Lung (tissue), 10 donors: ENCODE results near the gene ZNF519. TPM values are rescaled to one million over a fixed set of nuclear protein-coding genes. Genes with fewer than 3 reads are reported as not detected.
"Not testable (repeated sequence)": the region's sequence is repeated elsewhere in the genome, so short reads cannot be mapped to it uniquely, and the experiment has no call there.

ENCODE experiments used
- ATAC-seq: fragments of 200-7000 bp; cut with Tn5 transposase; one replicate; pipeline ENCODE4 v1.9.1; 2020; ENCODE audit warnings: moderate number of reproducible peaks; ENCODE audit not compliant: insufficient read depth, low FRiP score
- DNase-seq, 3 donors: peaks; one replicate each; pipeline ENCODE4 v3.0.0-alpha.2; 2013 to 2017
- H3K27ac ChIP-seq, 2 donors: one replicate each; pipeline ENCODE4 v1.5.1; 2013; ENCODE audit warnings: mild to moderate bottlenecking in 2 of 2, moderate library complexity in 2 of 2, control low read depth in 1 of 2, inconsistent platforms in 1 of 2, low read depth in 1 of 2, low read length in 1 of 2
- H3K27me3 ChIP-seq, 3 donors: one replicate each; pipeline ENCODE4 v1.5.1; 2013; ENCODE audit warnings: low read length in 2 of 3; ENCODE audit not compliant: control insufficient read depth in 3 of 3, insufficient read depth in 3 of 3
- H3K36me3 ChIP-seq, 4 donors: one replicate each; pipeline ENCODE4 v1.5.1; 2013; ENCODE audit warnings: low read length in 4 of 4, mild to moderate bottlenecking in 1 of 4, moderate library complexity in 1 of 4; ENCODE audit not compliant: control insufficient read depth in 4 of 4, insufficient read depth in 4 of 4
- H3K4me1 ChIP-seq, 5 donors: one replicate each; pipeline ENCODE4 v1.5.1; 2013; ENCODE audit warnings: low read length in 5 of 5, mild to moderate bottlenecking in 2 of 5, moderate library complexity in 1 of 5; ENCODE audit not compliant: control insufficient read depth in 5 of 5, insufficient read depth in 5 of 5
- H3K4me3 ChIP-seq: one replicate; pipeline ENCODE4 v1.5.1; 2013; ENCODE audit warnings: mild to moderate bottlenecking, control low read depth, moderate library complexity
- H3K9ac ChIP-seq, 2 donors: one replicate each; pipeline ENCODE4 v1.5.1; 2013; ENCODE audit warnings: low read length in 2 of 2, control low read depth in 1 of 2; ENCODE audit not compliant: insufficient read depth in 1 of 2
- H3K9me3 ChIP-seq, 4 donors: one replicate each; pipeline ENCODE4 v1.5.1; 2013; ENCODE audit warnings: low read length in 3 of 4, mild to moderate bottlenecking in 1 of 4, moderate library complexity in 1 of 4; ENCODE audit not compliant: control insufficient read depth in 4 of 4, insufficient read depth in 3 of 4
- whole genome bisulfite sequencing, 2 donors: extraction: QIAGEN DNeasy Blood & Tissue Kit; methylation state at CpG; one replicate each; pipeline ENCODE4 v1.1.7; 2013; 5-methylcytosine and 5-hydroxymethylcytosine counted together
- polyA plus RNA-seq, 2 donors: library from polyadenylated mRNA; stranded (reverse); fragments of 200-250 nt; gene quantifications; one replicate each; pipeline ENCODE4 v1.2.1, GENCODE V29; 2013
- total RNA-seq, 2 donors: library from RNA; depleted of rRNA in 1 of 2; stranded (reverse); fragments of >200 nt in 1 of 2; gene quantifications; one replicate each; pipeline ENCODE4 v1.2.1, GENCODE V29; 2014 to 2021
- donor health status: Bipolar disorder and iron deficiency.
- donor health status: healthy.
- donor health status: DM: yes; HTN: yes; CAD: no.

The ZNF519 gene
- total and polyA plus RNA-seq, 4 donors = 0.70 to 17.2 (median 3.2) TPM

DNA sequence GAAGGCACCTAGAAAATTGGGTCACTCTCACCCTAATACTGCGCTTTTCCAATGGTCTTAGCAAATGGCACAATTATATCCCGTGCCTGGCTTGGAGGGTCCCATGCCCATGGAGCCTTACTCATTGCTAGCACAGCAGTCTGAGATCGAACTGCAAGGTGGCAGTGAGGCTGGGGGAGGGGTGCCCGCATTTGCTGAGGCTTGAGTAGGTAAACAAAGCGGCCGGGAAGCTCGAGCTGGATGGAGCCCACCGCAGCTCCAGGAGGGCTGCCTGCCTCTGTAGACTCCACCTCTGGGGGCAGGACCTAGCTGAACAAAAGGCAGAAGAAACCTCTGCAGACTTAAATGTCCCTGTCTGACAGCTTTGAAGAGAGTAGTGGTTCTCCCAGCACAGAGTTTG is 30.7 kb upstream of the ZNF519 start:
- WGBS, 2 donors = 61 to 64% methylated on average over 8 of the region's 8 CpGs
- H3K4me3 ChIP-seq, H3K9me3 ChIP-seq, ATAC-seq, DNase-seq, H3K9ac ChIP-seq, H3K36me3 ChIP-seq, H3K27me3 ChIP-seq, H3K27ac ChIP-seq, H3K4me1 ChIP-seq: not testable (repeated sequence)

DNA sequence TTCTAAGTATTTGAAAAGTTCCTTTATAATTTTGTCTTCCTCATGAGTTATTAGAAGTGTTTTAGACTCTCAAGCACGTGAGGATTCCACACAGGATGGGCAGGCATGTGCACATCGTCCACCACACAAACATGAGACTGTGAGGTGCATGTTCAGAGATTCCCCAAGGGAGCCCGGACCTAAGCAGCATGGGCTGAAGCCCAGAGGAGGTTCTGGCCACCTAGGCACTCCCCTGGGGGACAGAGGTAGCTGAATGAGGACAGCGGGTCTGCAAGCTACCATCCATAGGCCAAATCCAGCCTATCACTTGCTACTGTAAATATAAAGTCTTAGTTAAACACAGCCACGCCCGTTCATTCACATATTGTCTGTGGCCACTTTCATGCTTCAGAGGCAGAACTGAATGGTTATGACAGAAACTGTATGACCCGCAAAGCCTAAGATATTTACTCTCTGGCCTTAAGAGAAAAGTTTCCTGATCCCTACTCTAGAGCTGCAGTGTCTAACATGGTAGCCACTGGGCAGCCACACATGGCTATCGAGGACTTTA is 19.4 kb upstream of the ZNF519 start:
- not testable (repeated sequence) for H3K27ac ChIP-seq, H3K36me3 ChIP-seq, H3K9me3 ChIP-seq, H3K9ac ChIP-seq, H3K4me1 ChIP-seq, ATAC-seq, H3K4me3 ChIP-seq, H3K27me3 ChIP-seq, DNase-seq
- WGBS, 2 donors = 78 to 80% methylated on average over 7 to 8 of the region's 8 CpGs

DNA sequence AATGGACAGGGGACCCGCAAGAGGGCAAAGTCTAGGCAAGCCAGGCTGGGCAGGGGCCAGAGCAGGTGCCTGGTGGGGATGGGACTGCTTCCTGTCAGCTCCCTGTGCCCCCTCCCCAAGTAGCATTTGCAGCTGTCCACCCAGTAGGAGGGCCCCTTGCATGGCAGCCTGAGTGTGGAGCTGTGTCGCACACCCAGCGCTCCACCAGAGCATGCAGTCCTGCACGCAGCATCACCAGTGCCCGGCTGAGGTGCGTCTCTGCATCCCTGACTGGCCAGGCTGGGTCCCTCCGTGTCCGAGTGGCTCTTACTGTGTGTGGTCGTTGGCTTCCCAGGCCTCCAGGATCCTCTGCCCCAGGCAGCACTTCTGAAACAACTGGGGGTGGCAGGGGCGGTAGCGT is 18.5 kb upstream of the ZNF519 start:
- H3K27me3 ChIP-seq = not testable (repeated sequence)

DNA sequence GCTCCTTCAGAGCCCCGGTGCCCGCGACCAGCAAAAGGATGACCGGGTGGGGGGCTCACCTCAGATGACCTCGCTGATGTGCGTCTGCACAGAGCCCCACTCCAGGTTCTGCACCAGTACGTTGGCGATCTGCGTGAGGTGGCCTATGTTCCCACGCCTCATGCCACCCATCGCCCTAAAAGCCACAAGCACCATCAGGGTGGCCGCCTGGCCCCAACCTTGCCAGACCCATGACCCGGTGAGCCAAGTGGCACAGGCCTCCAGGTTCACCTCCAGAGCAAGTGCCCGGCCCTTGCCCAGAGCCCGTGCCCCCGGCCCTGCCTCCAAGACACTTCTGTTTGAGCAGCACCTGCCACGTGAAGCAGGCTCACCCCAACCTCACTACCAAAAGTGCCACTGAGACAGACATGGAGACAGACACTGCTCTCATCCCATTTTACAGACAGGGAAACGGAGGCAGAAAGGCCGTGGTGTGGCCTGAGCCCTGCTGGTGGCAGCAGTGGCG is 17.7 kb upstream of the ZNF519 start:
- ATAC-seq, DNase-seq, H3K27ac ChIP-seq, H3K4me1 ChIP-seq, H3K4me3 ChIP-seq, H3K36me3 ChIP-seq, H3K9ac ChIP-seq, H3K27me3 ChIP-seq, H3K9me3 ChIP-seq: not testable (repeated sequence)
- WGBS, 2 donors = 92 to 93% methylated on average over 16 to 20 of the region's 20 CpGs

More for the DNA sequence above, 18.5 kb upstream of the ZNF519 start:
- H3K4me3 ChIP-seq, H3K36me3 ChIP-seq, DNase-seq, H3K9ac ChIP-seq, H3K4me1 ChIP-seq, H3K27ac ChIP-seq, ATAC-seq, H3K9me3 ChIP-seq: not testable (repeated sequence)
- 90 to 91% methylated on average over 11 of the region's 11 CpGs for WGBS, 2 donors

DNA sequence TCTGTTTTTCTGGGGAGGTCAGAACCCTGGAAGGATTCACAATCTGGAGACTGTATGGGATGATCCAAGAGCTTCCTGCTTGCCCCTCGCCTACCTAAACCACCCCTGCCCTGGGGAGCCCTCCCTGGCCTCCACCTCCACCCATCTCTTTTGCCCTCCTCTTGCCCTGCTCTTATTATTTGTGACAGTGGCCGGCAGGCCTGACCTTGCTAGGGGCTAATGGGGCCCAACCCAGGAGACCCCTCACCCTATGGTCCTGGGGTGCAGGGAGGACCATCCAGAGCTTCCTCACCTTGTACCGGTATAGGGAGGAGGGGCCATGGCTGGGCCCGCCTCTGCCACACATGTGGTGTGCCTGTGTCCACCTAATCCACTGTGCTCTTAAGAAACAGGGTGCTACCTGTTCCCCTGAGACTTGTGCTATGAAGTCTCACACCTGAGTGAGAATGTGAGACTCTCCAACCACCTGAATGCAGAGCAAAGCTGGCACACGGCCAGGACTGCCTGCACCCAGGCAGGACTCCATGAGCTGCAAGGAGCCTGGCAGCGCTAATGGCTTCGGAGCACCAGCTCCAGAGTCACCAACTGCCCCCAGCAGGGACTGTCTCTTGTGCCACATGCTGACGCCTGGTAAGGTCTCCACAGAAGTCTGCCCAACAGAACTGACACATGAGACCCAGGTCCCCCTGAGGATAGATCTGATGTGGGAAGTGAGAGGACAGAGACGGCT is 17.1 kb upstream of the ZNF519 start:
- H3K27ac ChIP-seq, H3K27me3 ChIP-seq, H3K9ac ChIP-seq, ATAC-seq, H3K36me3 ChIP-seq, H3K4me3 ChIP-seq, DNase-seq, H3K9me3 ChIP-seq, H3K4me1 ChIP-seq: not testable (repeated sequence)
- WGBS, 2 donors = 73 to 92% methylated on average over 9 of the region's 9 CpGs

DNA sequence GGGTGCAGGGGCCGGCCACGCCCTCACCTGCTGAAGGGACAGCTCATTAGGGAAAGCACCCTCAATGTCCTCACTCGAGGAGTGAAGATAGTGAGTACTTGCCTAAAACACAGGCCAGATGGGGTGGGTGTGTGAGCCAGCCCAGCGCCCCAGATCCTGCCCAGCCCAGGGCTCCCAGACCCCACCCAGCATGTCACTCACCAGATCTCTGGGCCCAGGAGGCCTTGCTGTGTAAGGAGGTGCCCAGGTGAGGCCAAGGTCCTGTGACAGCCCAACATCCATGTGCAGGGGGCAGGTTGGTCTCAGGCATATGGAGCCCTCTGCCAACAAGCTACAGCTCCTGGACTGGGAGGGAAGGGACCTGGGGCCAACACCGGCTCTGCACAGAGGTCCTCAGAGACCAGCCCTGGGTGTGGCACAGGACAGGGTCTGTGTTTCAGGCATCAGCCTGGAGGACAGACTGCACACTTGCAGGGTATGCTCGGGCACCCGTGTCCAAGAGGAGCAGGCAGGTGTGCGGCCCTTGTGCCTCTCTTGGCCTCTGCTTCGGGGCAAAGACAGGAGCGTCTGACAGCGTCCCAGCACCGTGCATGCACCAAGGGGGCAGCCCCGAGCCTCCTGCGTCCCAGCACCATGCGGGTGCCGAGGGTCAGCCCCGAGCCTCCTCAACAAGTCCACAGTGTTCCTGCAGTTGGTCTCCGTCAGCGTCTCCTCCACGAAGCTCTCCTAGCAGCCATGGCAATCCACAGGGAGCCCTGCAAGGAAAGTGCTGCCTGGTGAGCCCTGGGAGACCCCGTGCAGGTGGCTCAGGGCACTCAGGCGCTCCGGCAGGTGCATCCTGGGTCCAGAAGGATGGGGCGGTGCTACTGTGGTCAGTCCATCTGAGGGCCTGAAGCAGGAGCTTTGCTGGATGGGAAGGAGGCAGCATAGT is 16.0 kb upstream of the ZNF519 start:
- H3K9ac ChIP-seq, H3K27ac ChIP-seq, H3K9me3 ChIP-seq, H3K4me3 ChIP-seq, ATAC-seq, H3K27me3 ChIP-seq, H3K4me1 ChIP-seq, DNase-seq, H3K36me3 ChIP-seq: not testable (repeated sequence)
- WGBS, 2 donors = 84 to 93% methylated on average over 21 to 24 of the region's 24 CpGs

DNA sequence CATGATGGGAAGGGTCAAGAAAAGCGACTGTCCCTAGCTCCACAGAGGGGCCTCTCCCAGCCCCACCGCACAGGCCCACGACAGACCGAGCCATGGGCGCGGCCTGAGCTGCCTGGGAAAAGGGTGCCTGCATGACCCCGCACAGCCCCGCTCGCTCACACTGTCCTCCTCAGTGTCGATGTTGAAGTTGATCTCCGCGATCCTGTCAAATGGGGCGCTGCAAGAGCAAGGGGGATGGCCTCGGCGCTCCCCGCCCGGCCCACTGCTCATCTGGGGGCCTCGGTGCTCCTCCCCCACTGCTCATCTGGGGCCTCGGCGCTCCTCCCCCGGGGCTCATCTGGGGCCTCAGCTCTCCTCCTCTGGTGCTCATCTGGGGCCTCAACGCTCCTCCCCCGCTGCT is 14.5 kb upstream of the ZNF519 start:
- H3K4me1 ChIP-seq, ATAC-seq, H3K27ac ChIP-seq, H3K27me3 ChIP-seq, H3K4me3 ChIP-seq, H3K9me3 ChIP-seq, DNase-seq, H3K9ac ChIP-seq, H3K36me3 ChIP-seq: not testable (repeated sequence)
- 86 to 89% methylated on average over 23 of the region's 23 CpGs for WGBS, 2 donors
